GM21619 (cell line): ENCODE results near the gene PIEZO1.
"Not testable (repeated sequence)": the region's sequence is repeated elsewhere in the genome, so short reads cannot be mapped to it uniquely, and the experiment has no call there.

Experiments used
- ATAC-seq: cut with Tn5 transposase; IDR thresholded peaks from one replicate; pipeline ENCODE4 v1.9.1; 2021; ENCODE audit not compliant: unreplicated experiment

Gene PIEZO1

DNA sequence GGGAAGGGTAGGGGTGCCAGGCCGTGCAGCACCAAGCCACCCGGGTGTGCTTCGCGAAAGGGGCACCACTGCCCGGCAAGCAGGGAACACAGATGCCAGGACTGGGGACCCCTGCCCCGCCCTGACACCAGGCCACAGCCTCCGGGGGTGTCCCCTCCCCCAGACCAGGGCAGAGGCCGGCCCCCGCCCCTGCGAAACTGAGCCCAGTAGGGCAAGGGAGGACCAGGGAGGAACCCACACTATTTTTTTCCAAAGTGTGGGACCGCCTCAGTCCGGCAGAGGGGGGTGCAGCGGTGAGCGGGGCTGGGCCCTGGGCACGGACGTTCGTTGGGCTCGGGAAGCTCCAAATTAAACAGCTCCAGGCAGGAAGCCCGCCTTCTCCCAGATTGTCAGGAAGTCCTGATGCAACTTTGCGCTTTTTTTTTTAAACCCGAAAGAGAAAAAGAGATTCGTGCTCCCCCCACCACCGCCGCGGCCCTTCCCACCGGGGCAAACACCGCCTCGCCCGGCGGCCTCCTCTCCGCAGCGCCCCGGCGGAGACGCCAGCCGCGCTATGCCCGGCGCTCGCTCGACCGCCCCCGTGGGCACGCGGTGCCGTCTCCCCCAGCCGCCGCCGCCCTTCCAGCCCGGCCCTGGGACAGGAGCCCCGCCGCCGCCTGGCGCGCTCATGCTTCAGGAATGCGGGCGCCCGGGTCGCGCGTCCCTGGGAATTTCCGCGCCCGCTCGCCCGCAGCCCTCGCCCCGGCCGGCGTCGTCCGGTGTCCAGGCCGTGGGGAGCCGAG, 755 bp downstream of the PIEZO1 start:
- peak; percentile 27 for ATAC-seq

DNA sequence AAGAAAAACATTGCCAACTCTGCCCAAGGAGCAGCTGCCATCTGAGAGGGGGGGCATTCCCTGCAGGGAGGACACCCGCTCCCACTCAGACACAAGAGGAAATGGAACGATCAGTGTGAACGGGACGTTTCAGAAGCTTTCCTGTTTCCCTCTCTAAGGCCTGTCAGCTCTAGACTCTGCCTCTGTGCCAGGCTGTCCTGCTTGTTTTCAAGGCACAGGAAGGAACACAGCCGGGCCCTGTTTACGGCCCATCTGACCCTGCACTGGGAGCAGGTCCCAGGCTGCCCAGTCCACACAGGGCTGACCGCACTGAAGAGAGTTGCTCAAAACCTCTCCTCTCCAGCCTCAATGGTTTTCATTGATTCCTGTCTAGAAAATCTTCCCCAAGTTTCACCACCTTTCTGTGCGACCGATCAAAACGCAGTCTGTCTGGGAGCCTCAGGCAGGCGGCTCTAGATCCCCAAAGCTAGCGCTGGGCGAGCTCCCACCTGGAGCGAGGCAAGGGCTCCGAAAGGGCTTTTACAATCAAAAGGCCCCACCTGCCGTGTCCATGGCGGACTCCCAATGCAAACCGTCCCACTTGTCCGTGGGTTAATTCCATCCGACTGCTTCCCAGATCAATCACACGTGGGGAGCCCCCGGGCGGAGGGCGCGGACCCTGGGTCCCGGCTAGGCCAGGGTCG, 1.5 kb downstream of the PIEZO1 start:
- no peak for ATAC-seq

DNA sequence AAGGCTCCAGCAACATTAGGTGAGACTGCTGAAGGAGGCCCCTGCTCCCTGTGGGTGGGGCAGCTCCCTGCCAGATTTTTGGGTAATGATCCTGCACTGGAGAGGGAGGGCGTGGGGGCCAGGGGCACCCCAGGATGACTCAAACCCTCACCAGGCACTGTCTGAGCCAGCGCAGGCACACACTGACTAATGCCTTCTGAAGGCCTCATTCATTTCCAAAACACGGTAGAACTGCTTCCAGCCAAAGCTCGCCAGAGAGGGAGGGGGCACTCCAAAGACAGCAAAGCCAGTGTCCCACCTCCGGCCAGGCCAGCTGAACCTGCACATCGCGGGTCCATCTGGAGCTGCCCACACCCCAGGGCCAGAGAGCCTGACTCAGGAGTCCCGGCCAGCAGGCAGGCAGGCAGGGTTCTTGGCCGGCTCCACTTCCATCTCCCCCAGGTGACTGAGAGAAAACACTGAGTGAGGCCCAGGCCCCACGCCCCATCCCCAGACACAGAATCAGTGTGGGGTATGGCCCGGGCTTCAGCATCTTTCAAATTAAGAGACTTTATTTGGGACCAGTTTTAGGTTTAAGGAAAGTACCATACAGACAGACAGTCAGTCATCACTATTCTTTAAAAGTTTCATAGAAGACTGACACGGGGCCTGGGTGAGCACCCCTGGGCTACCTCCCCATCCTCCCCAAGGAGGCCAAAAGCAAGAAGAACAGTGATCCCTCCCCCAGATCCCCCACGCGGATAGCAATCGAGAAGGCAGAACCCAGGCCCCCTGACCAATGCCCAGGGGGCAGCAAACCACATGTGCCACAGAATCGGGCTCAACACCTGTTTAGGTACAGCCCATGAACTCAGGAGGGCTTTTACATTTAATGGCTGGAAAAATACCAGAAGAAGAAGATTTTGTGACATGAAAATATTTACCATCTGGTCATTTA, 2.3 kb downstream of the PIEZO1 start:
- ATAC-seq: no peak

DNA sequence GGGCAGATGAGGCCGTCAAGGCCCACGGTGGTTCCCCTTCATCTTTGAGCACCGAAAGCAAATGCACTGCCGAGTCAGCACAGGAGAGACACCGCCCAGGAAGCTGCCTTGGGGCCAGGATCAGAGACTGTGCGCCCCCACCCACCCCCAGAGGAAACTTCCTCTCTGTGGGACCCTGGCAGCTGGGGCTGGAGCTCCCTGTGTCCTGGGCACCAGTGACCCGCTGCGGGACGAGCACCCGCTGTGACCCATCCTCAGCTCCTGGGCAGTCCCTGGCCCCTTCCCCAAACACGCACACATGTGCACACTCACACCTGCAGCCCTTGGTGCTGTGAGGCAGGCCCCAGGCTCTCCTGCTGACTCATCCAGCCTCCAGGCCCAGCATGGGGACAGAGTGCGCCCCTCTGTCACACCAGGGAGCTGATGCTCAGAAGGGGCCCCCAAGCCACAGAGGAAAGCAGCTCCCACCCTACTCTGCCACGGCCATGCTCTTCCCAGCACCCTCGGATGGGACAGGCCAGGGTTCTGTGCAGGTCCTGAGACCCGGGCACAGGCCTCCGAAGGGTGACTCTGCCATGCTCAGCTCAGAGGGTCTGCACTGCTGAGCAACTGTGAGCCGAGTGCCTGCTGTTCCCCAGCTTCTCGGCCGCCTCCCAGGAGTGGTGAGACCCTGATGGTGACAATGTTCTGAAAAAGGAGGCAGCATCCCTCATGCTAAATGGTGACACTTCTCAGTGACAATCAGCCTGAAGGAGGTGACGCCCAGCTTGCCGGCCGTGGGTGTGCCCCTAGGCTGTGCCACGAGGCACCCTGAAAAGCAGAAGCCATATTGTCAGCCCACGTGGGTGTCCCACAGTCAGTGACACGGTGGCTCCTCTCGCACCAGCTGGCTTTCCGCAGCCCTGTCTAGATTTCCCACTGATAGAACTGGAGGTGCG, 3.6 kb downstream of the PIEZO1 start:
- peak; percentile 36 for ATAC-seq

DNA sequence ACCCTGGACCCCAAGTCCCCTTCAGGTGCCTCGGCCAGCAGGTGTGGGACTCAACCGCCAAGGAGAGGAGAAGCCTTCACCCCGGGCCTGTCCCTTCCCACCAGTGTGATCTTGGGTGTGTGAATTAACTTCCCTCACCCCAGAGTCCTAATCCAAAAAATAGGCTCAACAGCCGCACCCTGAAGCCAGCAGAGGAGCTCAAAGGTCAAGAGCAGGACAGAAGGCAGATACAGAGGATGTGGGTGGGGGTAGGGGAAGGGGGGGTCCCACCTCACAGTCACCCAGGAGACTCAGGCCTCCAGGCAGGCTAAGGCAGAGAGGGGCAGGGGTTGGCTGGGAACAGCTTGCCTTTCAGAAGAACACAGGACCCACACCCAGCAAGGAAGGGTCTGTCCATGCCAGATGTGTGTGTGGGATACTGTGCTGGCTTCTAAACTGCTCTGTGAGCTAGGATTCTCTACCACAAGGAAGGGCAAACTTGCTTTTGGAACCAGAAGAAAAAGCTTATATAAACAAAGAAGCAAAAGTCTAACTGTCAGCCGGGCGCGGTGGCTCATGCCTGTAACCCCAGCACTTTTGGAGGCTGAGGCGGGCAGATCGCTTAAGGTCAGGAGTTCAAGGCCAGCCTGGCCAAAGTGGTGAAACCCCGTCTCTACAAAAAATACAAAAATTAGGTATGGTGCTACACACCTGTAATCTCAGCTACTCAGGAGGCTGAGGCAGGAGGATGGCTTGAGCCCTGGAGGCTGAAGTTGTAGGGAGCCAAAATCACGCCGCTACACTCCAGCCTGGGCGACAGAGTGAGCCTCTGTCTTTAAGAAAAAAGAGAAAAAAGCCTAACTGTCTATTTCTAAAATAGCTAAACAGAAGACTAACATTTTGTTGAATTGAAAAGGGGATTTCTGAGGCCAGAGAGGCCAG, 4.6 kb downstream of the PIEZO1 start:
- ATAC-seq: no peak

DNA sequence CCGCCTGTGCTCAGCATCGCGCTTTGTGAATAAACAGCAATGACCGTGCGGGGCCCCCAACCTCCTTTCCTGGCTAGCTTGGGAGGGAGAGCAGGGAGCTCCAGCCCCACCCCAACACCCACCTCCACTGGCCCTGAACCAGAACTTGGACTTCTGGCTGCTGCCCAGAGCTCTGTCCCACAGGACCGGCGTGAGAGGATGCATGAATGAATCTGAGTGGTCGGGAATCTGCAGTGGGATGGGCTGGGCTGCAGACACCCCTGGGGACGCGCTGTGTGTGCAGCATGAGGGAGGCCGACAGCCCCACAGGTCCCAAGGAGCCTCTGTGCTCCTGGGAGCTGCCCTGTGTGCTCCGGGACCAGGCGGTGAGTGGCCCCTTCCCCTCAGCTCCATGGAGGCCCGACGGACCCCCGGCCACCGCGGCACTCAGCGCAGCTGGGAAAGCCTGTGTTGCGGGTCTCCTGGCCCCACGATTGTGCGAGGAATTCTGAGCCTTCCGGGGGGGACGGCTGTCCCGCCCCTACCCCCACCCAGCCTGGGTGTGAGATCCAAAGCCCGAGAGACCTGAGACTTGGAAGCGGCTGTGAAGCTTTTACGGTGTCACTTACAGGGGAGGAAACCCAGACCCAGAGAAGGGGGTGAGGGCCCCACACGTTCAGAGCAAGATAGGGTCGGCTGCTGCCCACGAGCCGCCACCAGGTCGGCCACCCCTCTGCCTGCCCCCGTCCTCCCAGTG, 5.4 kb downstream of the PIEZO1 start:
- ATAC-seq: no peak

DNA sequence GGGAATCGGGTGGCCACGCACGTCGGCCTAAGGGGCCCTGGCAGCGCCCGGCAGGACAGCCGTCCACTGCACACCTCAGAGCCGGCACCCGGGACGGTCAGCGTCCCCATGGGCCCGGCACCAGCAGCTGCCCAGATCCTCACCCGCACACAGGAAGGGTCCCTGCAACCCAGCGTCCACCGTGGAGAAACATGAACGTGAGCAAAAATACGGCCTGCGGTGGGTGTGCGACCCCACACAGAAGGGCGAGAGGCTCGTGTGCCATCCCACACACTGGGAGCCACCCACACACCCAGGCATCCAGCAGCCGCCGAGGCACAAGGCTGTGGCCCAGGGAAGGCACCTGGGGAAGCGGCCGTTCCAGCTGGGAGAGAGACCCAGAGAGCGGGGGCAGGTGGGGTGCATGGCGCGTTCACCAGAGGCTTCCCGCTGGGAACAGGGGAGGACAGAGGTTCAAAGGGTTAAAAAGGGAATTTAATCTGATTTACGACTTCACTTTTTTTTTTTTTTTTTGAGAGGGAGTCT, 6.4 kb downstream of the PIEZO1 start:
- no peak for ATAC-seq

DNA sequence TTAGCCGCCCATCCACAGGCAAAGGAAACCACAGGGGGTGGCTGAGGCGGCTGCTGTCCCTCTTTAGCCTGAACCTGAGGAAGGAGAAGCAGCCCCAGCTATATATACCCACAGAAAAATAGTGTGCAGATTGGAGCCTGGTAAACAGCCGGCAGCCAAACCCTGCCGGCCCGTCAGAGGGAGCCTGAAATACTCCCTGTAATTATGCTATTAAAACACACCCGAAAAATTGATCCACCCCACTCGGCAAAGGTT, 6.8 kb downstream of the PIEZO1 start:
- no peak for ATAC-seq

DNA sequence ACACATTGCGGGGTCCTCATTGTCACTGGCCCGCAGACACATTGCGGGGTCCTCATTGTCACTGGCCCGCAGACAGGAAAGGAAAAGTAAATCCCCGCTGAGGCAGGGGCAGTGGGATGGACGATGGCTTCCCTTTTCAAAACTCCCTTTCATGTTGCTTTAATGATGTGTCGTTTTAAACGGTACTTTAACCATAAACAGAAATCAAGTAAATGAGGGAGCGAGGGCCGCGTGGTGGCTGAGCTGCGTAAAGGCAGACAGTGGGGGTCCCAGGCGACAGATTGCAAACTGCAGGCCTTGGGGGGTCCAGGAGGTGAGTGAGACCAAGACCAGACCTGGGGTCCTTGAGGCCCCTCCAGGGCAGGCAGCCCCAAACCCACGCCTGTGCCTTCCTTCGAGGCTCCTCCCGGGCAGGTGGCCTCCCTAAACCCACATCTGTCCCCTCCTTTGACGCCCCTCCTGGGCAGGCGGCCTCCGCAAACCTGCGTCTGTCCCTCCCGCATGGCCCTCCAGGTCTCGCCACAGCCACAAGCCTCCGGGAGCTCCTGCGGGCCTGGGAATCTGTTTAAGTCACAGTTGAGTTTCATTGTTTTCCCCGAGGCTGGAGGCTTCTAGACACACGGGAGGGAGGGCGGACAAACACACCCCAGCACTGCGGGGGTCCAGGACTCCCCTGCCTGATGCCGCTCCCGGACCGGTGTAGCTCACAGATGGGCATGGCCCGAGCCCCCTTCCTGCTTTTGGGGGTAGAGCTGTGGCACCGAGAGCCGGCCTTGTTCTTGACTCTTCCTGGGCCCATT, 7.3 kb downstream of the PIEZO1 start:
- no peak for ATAC-seq

DNA sequence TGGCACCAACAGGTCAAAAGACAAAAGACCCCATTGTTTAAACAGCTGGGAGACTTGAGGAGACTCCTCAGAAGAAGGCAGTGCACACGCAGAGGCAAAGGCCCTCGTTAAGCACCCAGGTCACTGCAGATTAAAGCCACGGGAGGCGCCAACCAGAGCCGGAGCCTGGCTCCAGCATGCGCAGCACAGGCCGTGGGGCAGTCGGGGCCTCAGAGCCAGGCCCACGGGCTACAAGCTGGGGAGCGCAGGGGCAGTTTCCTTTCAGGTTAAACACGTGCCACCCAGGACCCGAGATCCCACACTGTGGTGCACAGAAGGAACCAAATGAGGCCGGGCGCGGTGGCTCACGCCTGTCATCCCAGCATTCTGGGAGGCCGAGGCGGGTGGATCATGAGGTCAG, 9.2 kb downstream of the PIEZO1 start:
- no peak for ATAC-seq

DNA sequence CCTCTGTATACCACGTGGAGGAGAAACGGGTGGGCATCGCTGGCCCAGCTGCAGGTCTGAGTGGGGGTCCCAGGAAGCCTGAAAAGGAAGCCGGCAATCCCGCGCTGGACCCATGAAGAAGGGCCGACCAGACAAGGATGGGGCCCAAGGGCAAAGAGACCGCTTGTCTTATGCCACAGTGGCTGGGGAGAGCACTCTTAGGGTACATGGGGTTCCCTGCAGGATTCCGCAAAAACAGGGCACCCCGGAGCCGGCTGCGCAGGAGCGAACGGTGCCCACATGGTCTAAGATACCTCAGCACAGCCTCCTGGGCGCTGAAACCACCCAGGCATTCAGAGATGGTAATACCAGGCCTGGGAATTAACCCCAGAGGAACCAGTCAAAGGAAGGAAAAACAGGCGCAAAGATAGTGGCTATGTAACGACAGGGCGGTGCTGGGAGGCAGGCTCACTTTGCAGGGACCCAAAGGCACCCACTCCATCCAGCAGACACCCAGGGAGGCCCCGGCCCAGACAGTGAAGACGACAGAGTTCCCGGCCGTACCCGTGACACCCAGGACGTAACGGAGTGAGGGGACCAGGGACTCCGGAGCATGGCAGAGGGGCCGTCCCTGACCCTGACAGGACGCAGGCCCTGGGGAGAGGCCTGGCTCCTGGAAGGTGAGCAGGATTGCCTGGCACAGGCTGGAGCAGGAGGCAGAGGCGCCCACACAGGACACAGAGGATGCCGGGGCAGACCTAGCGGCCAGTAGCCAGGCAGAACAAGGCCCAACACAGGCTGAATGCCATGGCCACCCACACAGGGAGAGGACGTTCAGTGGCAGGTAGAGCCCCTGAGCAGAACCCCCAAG, 10.3 kb downstream of the PIEZO1 start:
- ATAC-seq: no peak

DNA sequence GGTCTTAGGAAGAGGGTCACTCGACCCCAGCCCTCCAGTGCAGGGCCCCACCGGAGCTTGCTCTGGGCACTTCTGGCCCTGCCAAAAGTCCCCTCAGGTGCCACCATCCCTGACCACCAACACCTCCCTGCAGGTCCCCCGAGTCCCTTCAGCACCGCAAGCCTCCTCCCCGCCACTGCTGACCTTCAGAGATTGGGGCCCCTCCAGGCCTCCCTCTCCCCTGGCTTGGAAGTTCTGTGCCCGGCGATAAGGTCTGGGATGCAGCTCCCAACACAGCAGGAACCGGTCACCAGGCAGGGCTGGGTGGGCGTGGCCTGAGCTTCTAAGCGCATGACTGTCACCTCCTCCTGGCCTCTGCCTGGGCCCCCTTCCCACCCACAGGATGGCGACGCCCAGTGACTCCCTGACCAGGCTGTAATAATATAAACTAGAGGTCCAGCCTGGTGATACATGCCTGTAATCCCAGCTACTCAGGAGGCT, 11.2 kb downstream of the PIEZO1 start:
- ATAC-seq: no peak

DNA sequence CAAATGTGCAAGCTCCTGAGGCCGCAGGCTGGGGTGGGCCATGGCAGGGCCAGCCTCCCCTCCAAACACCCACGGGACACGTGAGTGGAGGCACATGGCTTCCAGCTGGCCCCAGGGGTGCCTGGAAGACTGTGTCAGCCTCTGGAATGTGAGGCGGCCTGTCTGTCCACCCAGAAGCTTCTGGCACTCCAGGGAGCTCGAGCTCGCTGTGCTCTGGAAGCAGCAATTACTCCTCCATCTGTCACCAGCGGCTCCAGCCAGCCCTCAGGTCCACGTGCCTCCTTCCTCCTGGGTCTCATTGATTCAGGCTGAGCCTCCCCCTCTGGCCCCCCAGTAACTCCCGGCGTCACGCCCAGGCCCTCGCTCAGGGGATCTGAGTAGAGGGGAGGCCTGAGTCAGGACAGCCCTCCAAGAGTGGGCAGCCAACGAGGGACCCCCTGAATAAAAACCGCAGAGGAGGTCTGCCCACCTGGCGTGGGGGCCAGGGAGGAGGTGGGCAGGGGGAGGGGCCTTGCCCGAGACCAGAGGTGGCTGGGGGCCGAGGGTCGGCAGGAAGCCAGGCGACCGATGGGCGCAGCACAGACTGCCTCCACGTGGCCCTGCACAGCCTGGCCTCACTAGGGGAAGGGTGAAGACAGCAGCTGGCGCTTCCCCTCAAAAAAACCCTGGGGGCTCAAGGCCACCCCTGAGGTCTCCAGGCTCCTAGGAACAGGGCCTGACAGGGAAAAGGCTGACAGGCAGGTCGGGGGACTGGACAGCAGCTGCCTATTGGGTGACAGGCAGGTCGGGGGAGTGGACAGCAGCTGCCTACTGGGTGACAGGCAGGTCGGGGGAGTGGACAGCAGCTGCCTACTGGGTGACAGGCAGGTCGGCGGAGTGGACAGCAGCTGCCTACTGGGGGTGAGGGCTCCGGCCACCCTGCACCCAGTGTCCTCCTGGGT, 11.9 kb downstream of the PIEZO1 start:
- ATAC-seq: no peak

DNA sequence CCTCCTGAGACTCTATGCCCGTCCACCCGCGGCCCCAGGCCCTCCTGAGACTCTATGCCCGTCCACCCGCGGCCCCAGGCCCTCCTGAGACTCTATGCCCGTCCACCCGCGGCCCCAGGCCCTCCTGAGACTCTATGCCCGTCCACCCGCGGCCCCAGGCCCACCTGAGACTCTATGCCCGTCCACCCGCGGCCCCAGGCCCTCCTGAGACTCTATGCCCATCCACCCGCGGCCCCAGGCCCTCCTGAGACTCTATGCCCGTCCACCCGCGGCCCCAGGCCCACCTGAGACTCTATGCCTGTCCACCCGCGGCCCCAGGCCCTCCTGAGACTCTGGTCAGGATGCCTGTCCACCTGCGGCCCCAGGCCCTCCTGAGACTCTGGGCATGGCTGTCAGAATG, 13.2 kb downstream of the PIEZO1 start:
- not testable (repeated sequence) for ATAC-seq

DNA sequence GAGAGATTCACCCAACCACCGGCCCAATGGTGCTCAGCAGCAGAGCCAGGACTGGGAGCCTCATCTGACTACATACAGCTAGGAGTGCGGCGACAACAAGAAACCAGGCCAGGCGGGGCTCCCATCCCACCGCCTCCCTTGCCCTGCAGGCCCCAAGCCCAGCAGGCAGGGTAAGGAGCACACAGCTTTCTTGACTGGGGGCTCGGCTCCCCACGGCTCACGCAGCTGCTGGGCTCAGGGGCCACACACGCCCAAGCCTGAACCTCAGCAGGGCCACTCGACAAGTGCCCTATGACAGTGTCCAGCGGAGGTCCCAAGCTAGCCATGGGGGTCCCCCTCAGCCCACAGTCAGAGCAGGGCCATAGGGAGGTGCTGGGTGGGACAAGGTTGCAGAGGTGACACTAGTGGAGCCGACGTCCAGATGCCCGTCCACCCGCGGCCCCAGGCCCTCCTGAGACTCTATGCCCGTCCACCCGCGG, 13.7 kb downstream of the PIEZO1 start:
- ATAC-seq: no peak
